NOMO-1 treated with dmso at 0.1 percent for 144 hours (cell line): ENCODE results near the gene KLHDC3.
"Not testable (repeated sequence)": the region's sequence is repeated elsewhere in the genome, so short reads cannot be mapped to it uniquely, and the experiment has no call there.

Experiments used
- DNase-seq: peaks from one replicate; lab custom pipeline; 2025; ENCODE audit not compliant: unreplicated experiment; lab: John Stamatoyannopoulos, UW

KLHDC3 gene

GRCh38 chr6:42988486-42989020 lies 25.5 kb upstream of the KLHDC3 start:
- no peak for DNase-seq

DNA sequence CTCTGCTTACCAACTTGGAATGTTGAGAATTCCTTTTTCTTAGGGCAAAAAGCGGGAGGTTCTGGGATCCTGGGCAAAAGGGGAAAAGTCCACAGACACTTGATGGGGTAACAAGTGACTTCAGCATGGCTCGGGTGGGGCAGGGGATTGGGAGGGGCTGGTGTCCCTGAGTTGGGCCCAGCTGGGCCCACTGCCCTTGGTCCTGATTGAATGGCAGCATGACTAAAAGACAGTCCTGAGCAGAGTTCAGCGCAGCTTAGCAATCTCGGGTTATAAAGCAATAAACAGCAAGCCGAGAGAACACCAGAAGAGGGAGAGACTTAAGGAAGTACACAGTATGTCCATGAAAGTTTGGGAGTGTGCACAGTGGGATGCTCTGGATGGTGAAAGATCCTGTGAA lies 24.1 kb upstream of the KLHDC3 start:
- DNase-seq, result no peak

- DNase-seq, result no peak
Observed at GRCh38 chr6:42993445-42993844, 20.6 kb upstream of the KLHDC3 start.

- DNase-seq, result no peak
Observed at GRCh38 chr6:42996513-42996912, 17.5 kb upstream of the KLHDC3 start.

DNA sequence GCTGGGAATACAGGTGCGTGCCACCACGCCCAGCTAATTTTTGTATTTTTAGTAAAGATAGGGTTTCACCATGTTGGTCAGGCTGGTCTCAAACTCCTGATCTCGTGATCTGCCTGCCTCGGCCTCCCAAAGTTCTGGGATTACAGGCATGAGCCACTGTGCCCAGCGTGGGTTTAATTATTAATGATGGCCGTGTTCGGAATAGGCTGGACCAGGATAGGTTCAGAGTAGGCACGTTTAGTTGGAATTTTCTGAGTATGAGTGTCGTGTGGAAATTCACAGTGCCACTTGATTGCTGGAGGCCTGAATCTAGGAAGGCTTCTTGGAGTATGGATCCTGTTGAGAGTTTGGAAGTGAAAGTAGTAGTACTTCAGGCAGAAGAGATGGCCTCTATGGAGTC lies 15.8 kb upstream of the KLHDC3 start:
- DNase-seq, result not testable (repeated sequence)

GRCh38 chr6:43001843-43002242 lies 12.2 kb upstream of the KLHDC3 start:
- no peak for DNase-seq

DNA sequence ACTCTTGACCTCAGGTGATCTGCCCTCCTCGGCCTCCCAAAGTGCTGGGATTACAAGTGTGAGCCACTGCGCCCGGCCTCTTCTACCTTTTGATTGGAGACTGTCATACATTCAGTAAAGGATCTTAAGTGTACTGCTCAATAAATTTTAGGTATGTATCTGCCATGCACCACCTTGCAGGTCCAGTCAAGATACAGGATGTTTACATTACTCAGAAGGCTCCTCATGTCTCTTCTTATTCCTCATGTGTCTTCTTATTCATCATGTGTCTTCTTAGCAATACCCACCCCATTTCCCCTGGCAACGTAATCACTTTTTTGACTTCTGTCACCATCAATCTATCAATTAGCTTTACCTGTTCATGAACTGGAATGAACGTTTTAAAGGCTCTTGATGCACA lies 8.2 kb upstream of the KLHDC3 start:
- DNase-seq, result no peak

- no peak for DNase-seq
Observed at GRCh38 chr6:43006251-43006650, 7.8 kb upstream of the KLHDC3 start.

DNA sequence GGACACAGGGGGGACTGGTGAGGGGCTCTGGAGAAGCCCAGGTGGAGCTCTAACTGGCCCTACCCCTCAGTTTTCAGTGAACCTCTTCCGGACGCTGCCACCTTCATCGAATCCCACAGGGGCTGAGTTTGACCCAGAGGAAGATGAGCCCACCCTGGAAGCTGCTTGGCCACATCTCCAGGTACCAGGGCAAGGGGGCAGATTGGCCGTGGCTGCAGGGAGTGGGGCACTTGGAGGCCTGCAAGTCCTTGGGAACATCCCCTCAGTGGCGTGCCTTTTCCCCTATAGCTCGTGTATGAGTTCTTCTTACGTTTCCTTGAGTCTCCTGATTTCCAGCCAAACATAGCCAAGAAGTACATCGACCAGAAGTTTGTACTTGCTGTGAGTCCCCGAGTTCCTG lies 6.9 kb upstream of the KLHDC3 start:
- DNase-seq, result no peak

DNA sequence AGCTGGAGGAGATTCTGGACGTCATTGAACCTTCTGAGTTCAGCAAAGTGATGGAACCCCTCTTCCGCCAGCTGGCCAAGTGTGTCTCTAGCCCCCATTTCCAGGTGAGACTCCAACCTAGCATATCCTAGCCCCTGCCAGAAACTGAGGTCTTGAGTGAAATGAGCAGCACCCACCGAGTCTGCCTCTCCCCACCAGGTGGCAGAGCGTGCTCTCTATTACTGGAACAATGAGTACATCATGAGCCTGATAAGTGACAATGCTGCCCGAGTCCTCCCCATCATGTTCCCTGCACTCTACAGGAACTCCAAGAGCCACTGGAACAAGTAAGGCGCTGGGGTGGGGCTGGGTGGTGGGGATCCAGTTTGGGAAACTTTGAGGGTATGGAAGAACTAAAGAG lies 4.9 kb upstream of the KLHDC3 start:
- no peak for DNase-seq

- DNase-seq, result no peak
Observed at GRCh38 chr6:43011207-43011606, 2.8 kb upstream of the KLHDC3 start.

- no peak for DNase-seq
Observed at GRCh38 chr6:43012364-43012763, 1.7 kb upstream of the KLHDC3 start.

DNA sequence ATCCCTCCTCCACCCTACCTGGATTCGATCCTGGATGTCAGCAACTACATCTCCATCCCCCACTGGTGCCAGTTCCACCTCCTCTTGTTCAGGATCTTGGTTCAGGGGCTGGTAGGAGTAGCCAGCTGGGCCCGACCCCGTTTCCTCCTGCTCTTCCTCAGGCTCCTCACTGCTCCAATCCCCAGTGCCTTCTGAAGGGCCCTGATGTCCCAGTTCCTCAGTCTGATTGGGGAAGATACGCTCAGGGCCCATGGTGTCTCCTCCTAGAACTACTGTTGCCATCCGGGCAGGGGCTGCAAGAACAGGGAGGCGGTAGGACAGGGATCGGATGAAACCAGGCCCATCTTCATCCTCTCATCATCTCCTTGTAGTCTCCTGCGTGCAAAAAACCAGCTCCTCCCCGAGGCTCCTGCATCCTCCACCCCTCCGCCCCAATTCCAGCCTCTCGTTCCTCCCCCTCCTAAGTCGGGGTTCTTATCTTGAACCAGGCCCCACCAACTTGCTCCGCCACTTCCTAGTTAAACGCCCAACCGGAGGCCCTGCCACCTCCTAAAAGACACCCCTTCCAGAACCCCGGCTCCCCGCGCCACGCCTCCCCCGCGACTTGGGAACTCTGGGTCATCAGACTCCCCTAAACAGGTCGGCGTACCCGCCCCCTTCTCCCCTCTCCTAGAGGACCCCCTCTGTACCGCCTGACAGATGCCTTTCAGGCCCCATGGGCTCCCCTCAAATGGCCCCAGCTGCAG lies 779 bp upstream of the KLHDC3 start:
- peak; percentile 22 for DNase-seq

GRCh38 chr6:43014434-43014909 lies 423 bp downstream of the KLHDC3 start:
- DNase-seq, result no peak

DNA sequence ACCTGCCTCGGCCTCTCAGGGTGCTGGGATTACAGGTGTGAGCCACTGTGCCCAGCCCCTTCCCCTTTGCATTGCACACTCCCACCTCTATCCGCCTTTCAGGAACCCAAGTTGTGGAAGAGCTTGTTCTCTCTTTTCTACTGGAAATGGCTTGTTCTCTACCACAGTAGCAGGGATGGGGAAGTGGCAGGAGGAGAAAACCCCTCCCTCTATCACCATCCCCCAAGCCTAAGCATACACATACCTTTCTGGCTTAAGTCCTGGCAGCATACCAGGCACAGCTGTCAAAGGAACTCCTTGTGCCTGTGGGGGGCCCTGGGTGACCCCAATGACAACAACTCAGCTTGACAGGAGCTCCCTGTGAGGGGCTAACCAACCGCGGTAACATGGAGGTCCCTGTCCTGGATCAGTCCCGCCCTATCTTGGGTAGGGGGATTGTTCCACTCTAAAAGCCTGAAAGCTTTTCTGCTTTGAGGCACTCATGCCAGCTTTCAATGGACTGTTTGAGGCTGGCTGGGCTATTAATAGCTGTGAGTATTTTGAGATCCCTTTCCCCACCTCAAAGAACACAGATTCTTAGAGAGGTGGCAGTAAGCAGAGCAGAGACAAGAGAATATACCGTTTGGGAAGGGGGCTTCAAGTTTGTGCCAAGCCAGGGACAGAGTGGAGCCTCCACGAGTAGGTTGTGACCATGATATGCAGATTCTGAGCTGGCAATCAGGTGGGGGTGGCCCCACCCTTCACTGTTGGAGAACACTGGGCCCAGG lies 2.3 kb downstream of the KLHDC3 start:
- no peak for DNase-seq

GRCh38 chr6:43016943-43017334 lies 2.9 kb downstream of the KLHDC3 start:
- DNase-seq, result no peak

- DNase-seq, result no peak
Observed at GRCh38 chr6:43019152-43019551, 5.1 kb downstream of the KLHDC3 start.

DNA sequence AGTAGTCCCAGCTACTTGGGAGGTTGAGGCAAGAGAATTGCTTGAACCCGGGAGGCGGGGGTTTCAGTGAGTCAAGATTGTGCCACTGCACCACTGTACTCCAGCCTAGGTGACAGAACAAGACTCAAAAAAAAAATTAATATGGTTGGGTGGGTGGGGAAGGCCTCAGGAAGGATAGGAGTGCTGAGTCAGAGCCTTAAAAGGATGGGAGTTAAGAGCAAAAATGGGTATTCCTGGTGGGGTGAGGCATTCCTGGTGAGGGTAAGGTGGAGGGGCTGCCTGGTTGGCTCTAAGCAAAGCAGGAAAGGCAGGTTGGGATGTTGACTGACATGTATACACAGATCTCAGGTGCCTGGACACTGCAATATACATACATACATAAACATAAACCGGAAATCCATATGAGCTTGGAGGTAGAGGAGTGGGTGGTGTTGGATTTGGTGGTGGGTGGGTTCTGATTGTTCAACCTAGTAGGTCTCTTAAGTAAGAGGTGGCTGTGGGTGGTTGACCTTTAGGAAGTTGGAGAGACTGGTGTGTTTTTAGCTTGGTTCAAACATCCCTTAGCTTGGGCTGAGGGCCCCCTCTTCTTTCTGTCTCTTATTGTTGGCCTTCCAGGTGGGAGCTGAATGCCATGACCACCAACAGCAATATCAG lies 6.1 kb downstream of the KLHDC3 start:
- DNase-seq, result no peak

- no peak for DNase-seq
Observed at GRCh38 chr6:43020847-43021246, 6.8 kb downstream of the KLHDC3 start.

GRCh38 chr6:43021270-43022047 lies 7.4 kb downstream of the KLHDC3 start, which contains the start of gene RRP36:
Gene RRP36, plus strand, starts transcription at chr6:43021623. Its CDS starts 32 bp downstream, at chr6:43021655.
- peak; percentile 60 for DNase-seq

DNA sequence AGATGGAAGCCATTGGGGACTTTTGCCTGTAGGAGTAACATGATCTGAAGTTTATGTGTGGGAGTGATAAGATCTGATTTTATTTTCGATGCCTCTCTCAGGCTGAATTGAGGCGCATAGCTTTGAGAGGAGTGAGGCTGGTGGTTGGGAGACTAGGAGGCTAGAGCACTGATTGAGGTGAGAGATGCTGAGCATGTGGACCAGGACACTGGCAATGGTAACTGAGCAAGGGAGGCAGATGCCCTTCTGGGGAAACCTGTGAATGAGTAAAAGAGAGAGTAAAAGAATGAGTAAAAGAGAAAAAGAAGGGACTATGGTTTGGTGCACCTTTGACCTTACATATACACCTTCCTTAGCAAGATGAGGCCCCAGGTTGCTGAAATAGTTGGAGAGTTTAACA lies 10.4 kb downstream of the KLHDC3 start:
- DNase-seq, result no peak
